ENCODE data around the gene HECTD1.

- TF ChIP-seq EHMT2 (IDR thresholded peaks at IDR 0.05; ENCODE audit: low read depth) = no peak
- no peak for TF ChIP-seq REST (IDR thresholded peaks at IDR 0.05)
- no peak for TF ChIP-seq KDM5A (IDR thresholded peaks at IDR 0.05)
- TF ChIP-seq CTCF (IDR thresholded peaks at IDR 0.05) = no peak
- TF ChIP-seq POLR2A (IDR thresholded peaks at IDR 0.05; ENCODE audit: low read length) = no peak
- no peak for TF ChIP-seq RAD21 (conservative IDR thresholded peaks at IDR 0.05 in 1 of 2, IDR thresholded peaks at IDR 0.05 in 1 of 2)
- TF ChIP-seq ELK1 (IDR thresholded peaks at IDR 0.05; ENCODE audit: low read depth, low read length) = no peak
- TF ChIP-seq NR3C1 (IDR thresholded peaks at IDR 0.05) = no peak
- no peak for TF ChIP-seq CHD2 (IDR thresholded peaks at IDR 0.05; ENCODE audit: low read length, partially characterized antibody)
- no peak for TF ChIP-seq HOXB13 (CRISPR knock-in tag; IDR thresholded peaks at IDR 0.05; ENCODE audit: low read depth)
- TF ChIP-seq HMGXB4 (CRISPR knock-in tag; IDR thresholded peaks at IDR 0.05; ENCODE audit: borderline replicate concordance) = no peak
- no peak for TF ChIP-seq SMC3 (IDR thresholded peaks at IDR 0.05)
- no peak for TF ChIP-seq RFX5 (IDR thresholded peaks at IDR 0.05)
- TF ChIP-seq MAX (IDR thresholded peaks at IDR 0.05) = no peak
Observed at GRCh38 chr14:31126680-31127079, 80.9 kb downstream of the HECTD1 start.
